AG09319 (cell line): ENCODE measurements around the gene COBL.

Experiments used
- DNase-seq: peaks from one replicate; pipeline ENCODE4 v3.0.0-alpha.2; 2010; ENCODE audit warnings: low read depth; ENCODE audit errors: extremely low read depth
- TF ChIP-seq, protein P1 (sequence below): IDR thresholded peaks from 2 replicates; pipeline ENCODE4 v1.5.1; 2011; ENCODE audit warnings: low read depth, mild to moderate bottlenecking, inconsistent platforms, low read length, moderate library complexity

COBL gene

GRCh38 chr7:51075681-51076580 lies 240.7 kb downstream of the COBL start:
- TF ChIP-seq, protein P1, sequence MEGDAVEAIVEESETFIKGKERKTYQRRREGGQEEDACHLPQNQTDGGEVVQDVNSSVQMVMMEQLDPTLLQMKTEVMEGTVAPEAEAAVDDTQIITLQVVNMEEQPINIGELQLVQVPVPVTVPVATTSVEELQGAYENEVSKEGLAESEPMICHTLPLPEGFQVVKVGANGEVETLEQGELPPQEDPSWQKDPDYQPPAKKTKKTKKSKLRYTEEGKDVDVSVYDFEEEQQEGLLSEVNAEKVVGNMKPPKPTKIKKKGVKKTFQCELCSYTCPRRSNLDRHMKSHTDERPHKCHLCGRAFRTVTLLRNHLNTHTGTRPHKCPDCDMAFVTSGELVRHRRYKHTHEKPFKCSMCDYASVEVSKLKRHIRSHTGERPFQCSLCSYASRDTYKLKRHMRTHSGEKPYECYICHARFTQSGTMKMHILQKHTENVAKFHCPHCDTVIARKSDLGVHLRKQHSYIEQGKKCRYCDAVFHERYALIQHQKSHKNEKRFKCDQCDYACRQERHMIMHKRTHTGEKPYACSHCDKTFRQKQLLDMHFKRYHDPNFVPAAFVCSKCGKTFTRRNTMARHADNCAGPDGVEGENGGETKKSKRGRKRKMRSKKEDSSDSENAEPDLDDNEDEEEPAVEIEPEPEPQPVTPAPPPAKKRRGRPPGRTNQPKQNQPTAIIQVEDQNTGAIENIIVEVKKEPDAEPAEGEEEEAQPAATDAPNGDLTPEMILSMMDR = no peak
- DNase-seq = no peak

- TF ChIP-seq, protein P1 = no peak
Measured at GRCh38 chr7:51073171-51073570, 243.4 kb downstream of the COBL start.

DNA sequence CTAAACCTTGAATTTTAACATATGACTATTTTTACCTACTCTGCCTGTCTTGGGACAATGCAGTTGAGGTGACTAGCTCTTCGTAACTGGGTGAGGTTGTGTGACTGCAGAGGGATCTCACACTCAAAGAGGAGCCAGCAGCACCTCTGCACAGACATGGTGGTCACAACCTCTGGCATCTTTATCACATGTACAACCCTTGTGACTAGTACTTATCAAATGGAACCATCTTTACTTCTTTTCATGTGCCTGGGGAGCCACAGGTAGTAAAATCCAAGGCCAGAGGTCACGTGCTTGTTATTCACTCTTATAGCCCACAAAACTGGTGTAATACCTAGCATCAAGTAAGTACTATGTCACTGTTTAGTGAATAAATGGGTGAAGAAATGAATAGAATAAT lies 244.3 kb downstream of the COBL start:
- TF ChIP-seq, protein P1 = no peak
- no peak for DNase-seq

More at GRCh38 chr7:51073171-51073570, 243.4 kb downstream of the COBL start:
- no peak for DNase-seq

DNA sequence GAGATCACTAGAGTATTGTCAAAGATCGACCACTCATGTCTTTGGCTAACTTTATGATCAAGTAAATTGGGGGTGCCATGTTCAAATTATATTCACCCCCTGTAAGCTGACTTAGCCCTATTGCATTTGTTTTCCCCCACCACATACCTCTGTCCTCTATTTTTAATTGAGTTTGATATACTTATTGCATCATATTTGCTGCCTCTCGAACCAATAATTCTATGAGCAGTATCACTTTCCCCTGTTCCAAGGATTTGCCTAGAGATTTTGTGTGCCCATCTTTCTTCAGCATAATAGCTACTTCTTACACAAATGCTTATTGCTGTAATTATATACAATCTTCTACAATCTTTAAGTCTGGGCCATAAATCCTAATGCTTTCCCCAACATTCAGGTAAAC lies 245.2 kb downstream of the COBL start:
- TF ChIP-seq, protein P1 = no peak
- no peak for DNase-seq

DNA sequence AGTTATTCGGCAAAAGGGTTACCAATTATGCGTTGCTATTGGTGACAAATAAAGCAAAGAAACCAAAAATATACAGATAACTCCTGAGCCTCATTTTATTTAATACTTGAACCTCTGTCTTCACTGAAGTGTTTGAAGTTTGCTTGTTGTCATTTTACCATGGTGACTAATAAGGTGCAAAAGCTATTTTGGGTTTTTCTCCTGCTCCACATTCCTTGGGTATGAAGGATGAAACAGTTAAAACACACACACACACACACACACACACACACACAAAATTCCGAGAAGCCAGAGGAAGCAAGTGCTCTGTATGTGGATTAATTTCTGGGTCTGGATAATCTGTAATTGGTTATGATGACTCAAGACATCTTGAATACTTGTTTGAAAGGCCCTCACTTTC lies 246.5 kb downstream of the COBL start:
- DNase-seq = no peak
- TF ChIP-seq, protein P1 = no peak

GRCh38 chr7:51069411-51070083 lies 247.1 kb downstream of the COBL start:
- DNase-seq = no peak

More at GRCh38 chr7:51069411-51070083, 247.1 kb downstream of the COBL start:
- TF ChIP-seq, protein P1 = no peak
